Endothelial cell of umbilical vein (primary cell): ENCODE measurements around the gene SPPL3. TPM values are rescaled to one million over a fixed set of nuclear protein-coding genes. Genes with fewer than 3 reads are reported as not detected.

ENCODE experiments used
- BruUV-seq: library from RNA; stranded (reverse); fragments of 400-500 nt; replicated peaks from 2 replicates; lab custom pipeline; 2021; lab: Mats Ljungman, UMichigan
- CTCF ChIA-PET: fragments of 300-600, 350-600 bp; sonication (Branson Sonifier 250); formaldehyde crosslinking; loops from one replicate; lab custom pipeline; 2021; ENCODE audit warnings: antibody characterized with exemption, inconsistent platforms; lab: Charles Lee
- POLR2A ChIA-PET: fragments of 300-600, 350-600 bp; sonication (Branson Sonifier 250); formaldehyde crosslinking; loops from one replicate; lab custom pipeline; 2021; ENCODE audit warnings: antibody characterized with exemption, inconsistent platforms; lab: Charles Lee
- DNase-seq: peaks from one replicate; pipeline ENCODE4 v3.0.0-alpha.2; 2011; ENCODE audit warnings: low read depth, low spot score
- FAIRE-seq: peaks from 2 replicates; lab custom pipeline; 2011; peaks lifted over from hg19 to GRCh38; lab: Jason Lieb, UNC
- H2AFZ ChIP-seq: 2 replicates; pipeline ENCODE4 v1.6.0; 2012; ENCODE audit warnings: low read depth, low read length, control low read depth, inconsistent platforms
- H3K27ac ChIP-seq: 2 replicates; pipeline ENCODE4 v1.5.1; 2011; ENCODE audit warnings: low read depth, mild to moderate bottlenecking, control low read depth, low read length, moderate library complexity; ENCODE audit not compliant: insufficient read depth
- H3K27me3 ChIP-seq, 2 experiments: 2 replicates each; pipeline versions ENCODE4 v1.6.0 to v1.6.1; 2011; ENCODE audit warnings: low read length in 2 of 2, mixed read lengths in 1 of 2; ENCODE audit not compliant: control insufficient read depth in 2 of 2, insufficient read depth in 2 of 2
- H3K36me3 ChIP-seq, 2 experiments: 2 replicates in 1 of 2; 3 replicates in 1 of 2; pipeline ENCODE4 v1.5.1; 2011; ENCODE audit warnings: low read length in 2 of 2, mild to moderate bottlenecking in 1 of 2, moderate library complexity in 1 of 2; ENCODE audit not compliant: control insufficient read depth in 2 of 2, insufficient read depth in 2 of 2; ENCODE audit errors: extremely low read depth in 1 of 2
- H3K4me1 ChIP-seq: 3 replicates; pipeline ENCODE4 v1.5.1; 2011; ENCODE audit warnings: mild to moderate bottlenecking, low read length; ENCODE audit not compliant: control insufficient read depth, insufficient read depth; ENCODE audit errors: extremely low read depth
- H3K4me2 ChIP-seq: 2 replicates; pipeline ENCODE4 v1.6.1; 2011; ENCODE audit warnings: low read length, control low read depth, mixed read lengths; ENCODE audit not compliant: insufficient read depth
- H3K4me3 ChIP-seq, 3 experiments: fragments of 200-600 bp in 1 of 3; sonication (generic), shearing (Covaris generic) in 1 of 3; replicated peaks in 1 of 3; 2 replicates each; pipeline ENCODE4 v1.5.1; 2011 to 2016; ENCODE audit warnings: control low read depth in 3 of 3, low read length in 3 of 3, mild to moderate bottlenecking in 2 of 3, inconsistent platforms in 1 of 3, low read depth in 1 of 3, moderate library complexity in 1 of 3; ENCODE audit not compliant: insufficient read depth in 1 of 3
- H3K79me2 ChIP-seq: 2 replicates; pipeline ENCODE4 v1.6.0; 2012; ENCODE audit warnings: low read length, inconsistent platforms; ENCODE audit not compliant: control insufficient read depth, insufficient read depth
- H3K9ac ChIP-seq: replicated peaks from 2 replicates; pipeline ENCODE3; 2011; ENCODE audit warnings: low read length, control low read depth; ENCODE audit not compliant: insufficient read depth; ENCODE audit errors: extremely low read depth
- H3K9me1 ChIP-seq: replicated peaks from 3 replicates; pipeline ENCODE4 v1.6.0; 2011; ENCODE audit warnings: mild to moderate bottlenecking, low read length; ENCODE audit not compliant: control insufficient read depth, insufficient read depth; ENCODE audit errors: extremely low read depth
- H3K9me3 ChIP-seq: replicated peaks from 2 replicates; pipeline ENCODE4 v1.5.1; 2012; ENCODE audit warnings: low read length, inconsistent platforms; ENCODE audit not compliant: control insufficient read depth, insufficient read depth
- H4K20me1 ChIP-seq: replicated peaks from 2 replicates; pipeline ENCODE3; 2011; ENCODE audit warnings: mild to moderate bottlenecking, low read length; ENCODE audit not compliant: control insufficient read depth, insufficient read depth; ENCODE audit errors: extremely low read depth
- FOS ChIP-seq: IDR thresholded peaks from 2 replicates; pipeline ENCODE4 v1.6.1; 2011; ENCODE audit warnings: mild to moderate bottlenecking, low read length, moderate library complexity, borderline replicate concordance; ENCODE audit not compliant: insufficient read depth
- JUN ChIP-seq: IDR thresholded peaks from 2 replicates; pipeline ENCODE4 v1.6.1; 2011; ENCODE audit warnings: borderline replicate concordance, low read depth; ENCODE audit not compliant: insufficient read length, insufficient read depth
- MYC ChIP-seq: IDR thresholded peaks from one replicate; pipeline ENCODE4 v1.6.1; 2011; ENCODE audit warnings: mild to moderate bottlenecking, low read depth, low read length
- POLR2A ChIP-seq: IDR thresholded peaks from 2 replicates; pipeline ENCODE4 v1.6.1; 2012; ENCODE audit warnings: low read depth, mild to moderate bottlenecking, control low read depth, low read length
- POLR2AphosphoS5 ChIP-seq: IDR thresholded peaks from 2 replicates; pipeline ENCODE4 v1.6.1; 2012; ENCODE audit warnings: low read depth, mild to moderate bottlenecking, control low read depth, low read length, moderate library complexity; ENCODE audit not compliant: insufficient read depth
- dilution Hi-C: fragments of 300-500 bp; cut with MboI; formaldehyde crosslinking; loops from one replicate; pipeline ENCODE4 v1.15.0; 2019; ENCODE audit warnings: low sequenced_read_pairs; ENCODE audit not compliant: extremely low pct_ligation_motif_present
- intact Hi-C: fragments of 100-400 bp; cut with micrococcal nuclease; formaldehyde crosslinking; loops from one replicate; pipeline ENCODE4 v1.10.0; 2022
- polyA plus RNA-seq, 4 experiments: library from polyadenylated mRNA; depleted of rRNA in 3 of 4; stranded (reverse) in 3 of 4; unstranded in 1 of 4; fragments of >200 nt; gene quantifications; 2 replicates each; pipeline versions ENCODE4 v1.2.1 to v1.2.3, GENCODE V29; 2011 to 2012; ENCODE audit warnings: missing spikeins in 1 of 4
- total RNA-seq: library from RNA; stranded (reverse); gene quantifications from 2 replicates; pipeline ENCODE4 v1.2.3, GENCODE V29; 2021
- TF ChIP-seq, protein P1 (sequence below), 2 donors: IDR thresholded peaks; 1 replicate in 1 of 2; 2 replicates in 1 of 2; pipeline ENCODE4 v1.5.1; 2011; ENCODE audit warnings: low read length in 2 of 2, mild to moderate bottlenecking in 2 of 2, moderate library complexity in 2 of 2, control low read depth in 1 of 2, inconsistent platforms in 1 of 2, low read depth in 1 of 2; ENCODE audit not compliant: insufficient read depth in 1 of 2; ENCODE audit errors: extremely low read depth in 1 of 2
- TF ChIP-seq, protein P2 (sequence below): IDR thresholded peaks from 2 replicates; pipeline ENCODE4 v1.6.1; 2011; ENCODE audit not compliant: insufficient read depth, insufficient read length

Gene SPPL3
- total and polyA plus RNA-seq, 2 donors (not counting 3 experiments of a cell fraction or from before 2014, with no cell fraction given), result 30.6 to 53.0 TPM

DNA sequence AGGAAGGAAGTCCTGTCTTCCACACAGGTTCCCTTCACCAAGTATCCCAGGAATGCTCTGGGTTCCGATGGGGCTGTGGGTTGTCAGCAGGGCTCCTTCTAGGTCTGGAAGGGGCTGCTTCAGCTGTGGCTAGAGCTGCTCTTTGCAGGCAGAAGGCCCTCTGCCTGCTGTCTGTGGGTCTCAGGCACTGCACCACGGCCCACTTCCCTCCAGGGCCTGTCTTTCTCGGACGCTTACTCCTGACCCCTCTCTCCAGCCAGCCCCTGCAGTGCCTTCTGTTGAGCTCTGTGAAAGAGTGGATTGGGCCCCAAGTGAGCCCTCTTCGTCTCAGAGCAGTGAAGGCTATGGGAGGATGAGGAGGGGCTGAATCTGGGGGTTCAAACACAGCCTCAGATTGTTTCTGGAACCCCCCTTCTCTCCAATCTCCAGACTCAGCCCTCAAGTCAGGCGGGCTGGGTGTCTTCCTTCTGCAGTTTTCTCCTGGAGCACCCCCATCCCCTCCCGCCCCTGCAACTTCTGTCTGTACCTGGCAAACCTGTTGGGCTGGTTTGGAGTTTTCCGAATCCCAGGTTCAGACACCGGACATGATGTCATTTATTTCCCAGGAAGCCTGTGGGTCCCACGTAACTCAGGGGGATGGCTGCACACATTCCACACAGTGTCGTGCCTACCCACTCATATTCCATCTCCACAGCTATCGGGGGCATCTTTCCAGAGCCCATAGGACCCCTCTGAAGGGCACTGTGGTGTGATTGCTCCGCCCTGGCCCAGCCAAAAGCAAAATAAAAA is 24.9 kb upstream of the SPPL3 start:
- intact Hi-C loops, result no loop called here
- no peak for FAIRE-seq
- no peak for TF ChIP-seq MYC
- H3K9me3 ChIP-seq, result no peaks in the 10 kb centered on the region
- no TSS peak for BruUV-seq
- no peak overlapping the region for H3K9ac ChIP-seq
- no peak for DNase-seq
- H4K20me1 ChIP-seq, result no peaks in the 10 kb centered on the region
- no peaks in the 10 kb centered on the region for H3K9me1 ChIP-seq
- no peaks in the 10 kb centered on the region for H3K79me2 ChIP-seq
- no peak overlapping the region for H3K4me3 ChIP-seq
- no peaks in the 10 kb centered on the region for H3K27me3 ChIP-seq
- no peak overlapping the region for H3K27ac ChIP-seq
- H3K4me1 ChIP-seq, result no peaks in the 10 kb centered on the region
- H3K36me3 ChIP-seq, result no peaks in the 10 kb centered on the region
- peak overlapping the region; percentile 42 for H2AFZ ChIP-seq
- dilution Hi-C loops, result no loop called here
- ChIA-PET CTCF (no interaction called here), POLR2A (no interaction called here)
- H3K4me2 ChIP-seq, result no peak overlapping the region

DNA sequence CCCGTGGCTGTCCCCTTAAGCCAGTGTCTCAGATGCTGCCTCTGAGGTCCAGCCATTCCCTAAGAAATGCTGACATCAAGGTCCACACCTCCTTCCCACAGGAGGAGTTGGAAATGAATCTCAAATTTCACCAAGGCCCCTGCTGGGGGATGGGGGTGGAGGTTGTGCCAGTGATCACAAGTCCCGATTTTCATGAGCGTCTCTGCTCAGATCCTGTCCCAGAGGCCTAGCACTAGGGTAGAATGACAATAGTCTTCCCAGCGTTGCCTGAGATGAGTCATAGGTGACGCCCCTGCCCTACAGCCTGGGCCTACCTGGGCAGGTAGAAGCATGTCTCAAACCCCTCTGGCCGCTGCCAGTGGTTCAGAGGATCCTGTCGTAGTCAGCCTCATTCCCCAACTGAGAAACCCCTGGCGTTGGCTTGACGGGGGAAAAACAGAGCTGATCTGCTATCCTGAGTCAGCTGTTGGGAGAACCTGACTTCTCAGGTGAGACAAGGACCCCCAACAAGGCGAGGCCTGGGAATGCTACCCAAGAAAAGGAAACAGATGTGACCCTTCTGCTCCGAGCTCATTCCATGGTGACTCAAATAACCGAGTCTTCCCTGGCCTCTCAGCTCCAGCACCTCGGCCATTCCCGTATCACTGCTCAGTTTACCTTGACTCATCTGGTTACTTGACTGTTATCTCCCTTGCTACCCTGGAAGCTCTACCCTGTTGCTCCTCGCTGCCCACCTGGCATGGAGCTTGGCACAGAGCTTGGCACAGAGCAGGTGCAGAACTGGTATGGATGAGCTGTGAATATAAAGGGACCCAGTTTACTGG is 21.8 kb upstream of the SPPL3 start:
- no peaks in the 10 kb centered on the region for H3K9me3 ChIP-seq
- dilution Hi-C loops (no loop called here), intact Hi-C loops (no loop called here)
- ChIA-PET CTCF (no interaction called here), POLR2A (interaction anchor here (0.6 kb wide), 1 partner anchor 46 kb away, joined by 4 read pairs; no protein-coding TSS in a partner anchor)
- no peak overlapping the region for H3K27ac ChIP-seq
- H3K4me3 ChIP-seq, result no peak overlapping the region
- no peaks in the 10 kb centered on the region for H3K4me1 ChIP-seq
- BruUV-seq, result no TSS peak
- no peak overlapping the region for H3K9ac ChIP-seq
- TF ChIP-seq JUN (no peak), FOS (no peak), POLR2A (no peak), POLR2AphosphoS5 (no peak)
- TF ChIP-seq, protein P1, sequence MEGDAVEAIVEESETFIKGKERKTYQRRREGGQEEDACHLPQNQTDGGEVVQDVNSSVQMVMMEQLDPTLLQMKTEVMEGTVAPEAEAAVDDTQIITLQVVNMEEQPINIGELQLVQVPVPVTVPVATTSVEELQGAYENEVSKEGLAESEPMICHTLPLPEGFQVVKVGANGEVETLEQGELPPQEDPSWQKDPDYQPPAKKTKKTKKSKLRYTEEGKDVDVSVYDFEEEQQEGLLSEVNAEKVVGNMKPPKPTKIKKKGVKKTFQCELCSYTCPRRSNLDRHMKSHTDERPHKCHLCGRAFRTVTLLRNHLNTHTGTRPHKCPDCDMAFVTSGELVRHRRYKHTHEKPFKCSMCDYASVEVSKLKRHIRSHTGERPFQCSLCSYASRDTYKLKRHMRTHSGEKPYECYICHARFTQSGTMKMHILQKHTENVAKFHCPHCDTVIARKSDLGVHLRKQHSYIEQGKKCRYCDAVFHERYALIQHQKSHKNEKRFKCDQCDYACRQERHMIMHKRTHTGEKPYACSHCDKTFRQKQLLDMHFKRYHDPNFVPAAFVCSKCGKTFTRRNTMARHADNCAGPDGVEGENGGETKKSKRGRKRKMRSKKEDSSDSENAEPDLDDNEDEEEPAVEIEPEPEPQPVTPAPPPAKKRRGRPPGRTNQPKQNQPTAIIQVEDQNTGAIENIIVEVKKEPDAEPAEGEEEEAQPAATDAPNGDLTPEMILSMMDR (IDR thresholded peaks at IDR 0.05; ENCODE audit: extremely low read depth in 1 of 2, insufficient read depth in 1 of 2, low read depth in 1 of 2, low read length in 2 of 2), result no peak
- TF ChIP-seq, protein P2, sequence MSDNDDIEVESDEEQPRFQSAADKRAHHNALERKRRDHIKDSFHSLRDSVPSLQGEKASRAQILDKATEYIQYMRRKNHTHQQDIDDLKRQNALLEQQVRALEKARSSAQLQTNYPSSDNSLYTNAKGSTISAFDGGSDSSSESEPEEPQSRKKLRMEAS, result no peak
- no peaks in the 10 kb centered on the region for H3K79me2 ChIP-seq
- FAIRE-seq (no peak), DNase-seq (no peak)
- H4K20me1 ChIP-seq, result no peaks in the 10 kb centered on the region
- H3K27me3 ChIP-seq, result no peaks in the 10 kb centered on the region
- H3K9me1 ChIP-seq, result no peaks in the 10 kb centered on the region
- no peaks in the 10 kb centered on the region for H3K36me3 ChIP-seq
- no peak overlapping the region for H3K4me2 ChIP-seq
- H2AFZ ChIP-seq, result no peak overlapping the region
